ENCODE data around the gene STON2.
"Not testable (repeated sequence)": the region's sequence is repeated elsewhere in the genome, so short reads cannot be mapped to it uniquely, and the experiment has no call there.

Gene STON2

GRCh38 chr14:81247271-81247766 lies 152.8 kb downstream of the STON2 start:
- DNase-seq (ENCODE audit: low read depth, low spot score) = no peak
- H3K4me3 ChIP-seq (ENCODE audit: low read depth, low read length) = no peak overlapping the region
- no peak for TF ChIP-seq CTCF (IDR thresholded peaks at IDR 0.05; ENCODE audit: low read depth, low read length)
- in situ Hi-C loops (cut with HindIII; ENCODE audit: low sequenced_read_pairs) = no loop called here

- no peak for DNase-seq (ENCODE audit: low read depth, low spot score)
- H3K4me3 ChIP-seq (ENCODE audit: low read depth, low read length) = no peak overlapping the region
- TF ChIP-seq CTCF (IDR thresholded peaks at IDR 0.05; ENCODE audit: low read depth, low read length) = no peak
- in situ Hi-C loops (cut with HindIII; ENCODE audit: low sequenced_read_pairs) = no loop called here
Observed at GRCh38 chr14:81246461-81247270, 153.5 kb downstream of the STON2 start.

GRCh38 chr14:81245771-81246170 lies 154.4 kb downstream of the STON2 start:
- DNase-seq (ENCODE audit: low read depth, low spot score) = no peak
- no peak for TF ChIP-seq CTCF (IDR thresholded peaks at IDR 0.05; ENCODE audit: low read depth, low read length)
- in situ Hi-C loops (cut with HindIII; ENCODE audit: low sequenced_read_pairs) = no loop called here
- H3K4me3 ChIP-seq (ENCODE audit: low read depth, low read length) = no peak overlapping the region

- in situ Hi-C loops (cut with HindIII; ENCODE audit: low sequenced_read_pairs); DNase-seq (ENCODE audit: low read depth, low spot score); H3K4me3 ChIP-seq (ENCODE audit: low read depth, low read length): not testable (repeated sequence)
Observed at GRCh38 chr14:81244431-81244830, 155.7 kb downstream of the STON2 start.

- no peak for TF ChIP-seq CTCF (IDR thresholded peaks at IDR 0.05; ENCODE audit: low read depth, low read length)
- no peak for DNase-seq (ENCODE audit: low read depth, low spot score)
- no peak overlapping the region for H3K4me3 ChIP-seq (ENCODE audit: low read depth, low read length)
- in situ Hi-C loops (cut with HindIII; ENCODE audit: low sequenced_read_pairs) = no loop called here
Observed at GRCh38 chr14:81243499-81243898, 156.6 kb downstream of the STON2 start.

- H3K4me3 ChIP-seq (ENCODE audit: low read depth, low read length); DNase-seq (ENCODE audit: low read depth, low spot score); in situ Hi-C loops (cut with HindIII; ENCODE audit: low sequenced_read_pairs): not testable (repeated sequence)
Observed at GRCh38 chr14:81236849-81237248, 163.3 kb downstream of the STON2 start.

- TF ChIP-seq CTCF (IDR thresholded peaks at IDR 0.05; ENCODE audit: low read depth, low read length) = no peak
Observed at GRCh38 chr14:81236138-81236537, 164.0 kb downstream of the STON2 start.

More at GRCh38 chr14:81236138-81236537, 164.0 kb downstream of the STON2 start:
- in situ Hi-C loops (cut with HindIII; ENCODE audit: low sequenced_read_pairs) = no loop called here
- H3K4me3 ChIP-seq (ENCODE audit: low read depth, low read length) = no peak overlapping the region
- DNase-seq (ENCODE audit: low read depth, low spot score) = no peak

Data from astrocyte of the spinal cord (primary cell).